COLO668 (cell line): ENCODE results near the gene MESP2.
"Not testable (repeated sequence)": the region's sequence is repeated elsewhere in the genome, so short reads cannot be mapped to it uniquely, and the experiment has no call there.

Experiments
- DNase-seq: peaks from one replicate; lab custom pipeline; 2025; ENCODE audit not compliant: unreplicated experiment; lab: John Stamatoyannopoulos, UW

The MESP2 gene

DNA sequence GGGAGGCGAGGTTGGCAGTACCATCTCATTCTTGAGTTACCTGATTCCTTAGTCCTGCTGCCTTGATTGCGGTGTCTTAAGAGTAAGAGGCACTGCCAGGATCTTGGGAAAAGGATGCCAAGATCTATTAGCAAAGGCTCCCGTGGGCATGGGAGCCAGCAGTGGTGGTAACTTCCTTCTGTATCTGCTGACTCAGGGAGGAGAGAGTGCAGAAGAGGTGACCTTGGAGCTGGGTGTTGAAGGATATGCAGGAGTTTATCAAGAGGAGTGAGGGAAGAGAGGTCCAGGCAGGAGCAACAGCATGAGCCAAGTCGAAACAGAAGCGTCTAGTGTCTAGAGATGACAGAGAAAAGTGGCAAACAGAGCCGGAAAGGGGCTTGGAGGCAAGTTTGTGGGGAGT is 4.5 kb downstream of the MESP2 start:
- no peak for DNase-seq

DNA sequence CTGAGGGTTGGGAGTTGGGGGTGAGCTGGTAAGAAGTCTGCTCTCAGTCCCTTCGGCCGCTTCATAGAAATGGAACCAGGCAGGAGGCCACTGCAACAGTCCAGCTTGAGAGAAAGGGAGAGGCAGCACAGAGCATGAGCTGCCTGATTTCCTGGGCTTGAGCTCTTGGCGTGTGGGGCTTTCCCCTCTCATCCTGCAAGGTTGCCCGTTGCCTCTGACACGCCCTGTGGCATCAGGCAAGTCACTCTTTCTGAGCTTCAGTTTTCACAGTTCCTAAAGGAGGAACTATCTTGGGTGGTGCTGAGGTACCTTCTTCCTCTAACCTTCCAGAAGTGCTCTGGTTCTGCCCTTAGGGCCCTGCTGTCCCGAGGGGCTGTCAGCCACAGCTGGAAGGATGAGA is 4.9 kb downstream of the MESP2 start:
- DNase-seq: no peak

DNA sequence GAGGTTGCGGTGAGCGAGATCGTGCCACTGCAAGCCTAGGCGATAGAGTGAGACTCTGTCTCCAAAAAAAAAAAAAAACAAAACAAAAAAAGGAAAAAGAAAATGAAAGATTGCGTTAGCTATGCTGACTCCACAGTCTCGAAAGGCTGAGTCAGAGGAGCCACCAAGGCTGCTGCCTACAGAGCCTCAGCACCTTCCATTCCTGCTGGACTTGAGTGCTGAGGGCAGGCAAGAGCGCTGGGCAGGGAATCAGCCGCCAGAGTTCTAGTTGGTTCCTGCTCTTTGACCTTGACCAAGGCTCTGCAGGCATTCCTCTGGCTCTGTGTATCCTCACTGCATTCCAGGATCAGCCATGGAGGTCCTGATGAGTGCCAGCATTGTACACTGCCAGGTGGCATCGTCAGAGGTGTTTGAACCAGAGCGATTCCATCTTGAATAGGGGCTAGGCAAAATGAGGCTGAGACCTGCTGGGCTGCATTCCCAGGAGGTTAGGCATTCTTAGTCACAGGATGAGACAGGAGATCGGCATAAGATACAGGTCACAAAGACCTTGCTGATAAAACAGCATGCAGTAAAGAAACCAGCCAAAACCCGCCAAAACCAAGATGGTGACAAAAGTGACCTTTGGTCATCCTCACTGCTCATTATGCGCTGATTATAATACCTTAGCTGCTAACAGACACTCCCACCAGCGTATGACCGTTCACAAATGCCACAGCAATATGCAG is 5.9 kb downstream of the MESP2 start:
- no peak for DNase-seq

DNA sequence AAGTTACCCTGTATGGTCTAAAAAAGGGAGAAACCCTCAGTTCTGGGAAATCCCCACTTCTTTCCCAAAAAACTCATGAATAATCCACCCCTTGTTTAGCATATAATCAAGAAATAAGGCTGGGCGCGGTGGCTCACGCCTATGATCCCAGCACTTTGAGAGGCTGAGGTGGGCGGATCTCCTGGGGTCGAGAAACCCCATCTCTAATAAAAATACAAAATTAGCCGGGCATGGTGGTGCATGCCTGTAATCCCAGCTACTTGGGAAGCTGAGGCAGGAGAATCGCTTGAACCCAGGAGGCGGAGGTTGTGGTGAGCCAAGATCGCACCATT is 6.5 kb downstream of the MESP2 start:
- not testable (repeated sequence) for DNase-seq

DNA sequence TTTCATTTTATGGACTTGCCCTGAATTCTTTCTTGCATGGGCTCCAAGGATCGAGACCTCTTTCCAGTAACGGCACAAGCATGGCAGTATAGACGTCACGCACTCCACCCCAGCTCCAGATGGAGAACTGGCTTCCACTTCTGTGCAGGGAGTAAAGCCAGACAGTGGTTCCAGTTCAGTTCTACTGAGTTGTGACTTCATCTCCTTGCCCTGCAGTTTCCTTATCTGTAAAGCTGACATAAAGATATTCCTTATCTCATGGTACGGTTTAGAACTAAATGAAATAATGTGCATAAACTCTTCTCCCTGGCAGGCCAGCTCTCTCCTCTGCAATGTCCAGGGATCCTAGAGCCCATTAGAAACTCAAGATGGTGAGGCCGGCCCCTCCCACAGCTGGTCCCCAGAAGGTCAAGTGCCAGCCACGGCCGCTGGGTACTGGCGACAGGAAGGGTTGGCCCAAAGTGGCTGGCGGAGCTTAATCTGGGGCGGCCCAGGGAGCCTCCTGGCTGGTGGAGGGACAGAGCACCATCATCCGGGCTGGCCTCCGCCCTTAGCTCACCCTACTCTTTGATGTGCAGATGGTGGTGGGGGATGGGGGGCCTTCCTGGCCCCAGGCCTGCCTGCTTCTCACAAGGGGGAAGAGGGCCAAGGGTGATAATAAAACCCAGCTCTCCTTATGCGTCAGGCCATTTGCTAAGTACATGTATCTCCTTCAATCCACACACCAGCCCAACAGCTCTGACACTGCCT is 7.2 kb downstream of the MESP2 start:
- DNase-seq: no peak

DNA sequence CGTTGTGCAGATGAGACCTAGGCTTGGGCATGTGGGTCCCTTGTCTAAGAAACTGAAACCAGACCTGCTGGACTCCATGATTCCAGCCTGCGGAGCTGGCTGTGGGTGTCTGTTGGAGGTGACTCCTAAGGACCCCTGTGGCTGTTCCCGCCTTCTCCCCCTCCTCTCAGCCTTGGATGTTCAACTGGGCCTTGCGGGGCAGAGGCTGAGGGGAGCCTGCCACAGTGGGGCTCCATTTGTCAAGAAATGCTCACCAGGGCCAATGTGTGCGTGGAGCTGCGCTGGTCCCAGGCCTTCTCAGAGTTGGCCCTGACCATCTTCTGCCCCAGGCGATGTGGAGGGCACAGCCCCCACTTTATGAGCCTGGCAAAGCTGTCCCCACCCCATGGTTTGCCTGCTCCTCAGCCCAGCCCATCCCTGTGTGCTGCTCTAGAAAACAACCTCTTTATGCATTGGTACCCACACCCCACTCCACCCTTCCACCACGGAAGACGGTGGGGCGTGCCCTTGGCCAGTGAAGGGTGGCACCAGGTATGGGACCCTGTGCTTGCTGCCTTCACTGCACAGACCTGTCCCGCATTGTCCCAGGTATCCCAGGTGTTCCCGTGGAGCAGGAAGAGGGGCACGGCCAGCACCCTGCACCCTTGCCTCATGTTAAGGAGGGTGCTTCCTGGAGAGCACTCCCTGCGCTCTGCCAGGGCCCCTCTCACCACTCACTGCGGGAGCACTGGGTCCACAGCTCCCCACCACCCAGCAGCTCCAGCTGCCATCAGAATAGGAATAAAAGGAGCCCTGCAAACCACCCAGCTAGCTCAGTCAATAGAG is 7.9 kb downstream of the MESP2 start:
- no peak for DNase-seq

DNA sequence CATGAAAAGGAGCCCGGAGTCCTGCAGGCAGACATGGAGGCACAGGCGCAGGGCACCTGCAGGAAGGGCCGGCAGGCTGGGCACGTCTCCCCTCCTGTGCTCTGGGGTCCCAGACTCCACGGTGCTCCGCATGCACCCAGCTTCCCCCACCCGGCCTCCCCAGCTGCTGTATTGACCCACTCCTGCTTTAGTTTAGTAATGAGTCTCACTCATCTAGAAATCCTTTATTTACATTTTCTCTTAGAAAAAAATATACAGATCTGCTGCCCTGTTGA is 8.5 kb downstream of the MESP2 start:
- DNase-seq: no peak

DNA sequence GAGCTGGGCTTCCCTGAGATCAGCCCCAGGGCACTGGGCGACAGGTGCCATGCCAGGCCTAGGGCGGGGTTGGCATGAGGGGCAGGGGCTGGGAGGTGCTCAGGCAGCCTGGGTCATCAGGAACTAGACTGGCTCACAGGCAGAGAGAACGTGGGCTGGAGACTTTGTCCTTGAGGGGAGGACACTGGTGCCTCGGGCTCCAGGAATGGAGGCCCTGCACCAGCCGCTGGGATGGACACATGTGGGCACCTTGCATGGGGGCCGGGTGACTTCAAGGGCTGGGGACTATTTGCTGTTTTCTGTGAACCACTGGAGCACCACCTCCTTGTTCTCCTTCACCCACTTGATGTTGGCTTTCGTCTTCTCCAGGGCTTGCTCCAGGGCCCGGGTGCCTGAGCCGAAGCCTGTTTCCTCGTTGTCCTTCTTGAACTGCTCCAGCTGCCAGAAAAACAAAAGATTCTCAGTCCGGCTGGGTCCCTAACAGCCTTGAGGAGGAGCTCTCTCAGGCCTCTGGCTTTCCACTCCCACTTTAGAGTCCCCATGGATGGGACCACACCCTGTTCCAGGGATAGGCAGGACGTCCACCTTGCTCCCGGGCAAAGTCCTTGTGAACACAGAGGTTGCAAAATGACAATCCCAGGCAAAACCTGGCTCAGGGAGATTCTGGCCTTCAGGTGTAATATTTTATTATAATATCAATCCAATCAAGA is 9.1 kb downstream of the MESP2 start:
- no peak for DNase-seq

DNA sequence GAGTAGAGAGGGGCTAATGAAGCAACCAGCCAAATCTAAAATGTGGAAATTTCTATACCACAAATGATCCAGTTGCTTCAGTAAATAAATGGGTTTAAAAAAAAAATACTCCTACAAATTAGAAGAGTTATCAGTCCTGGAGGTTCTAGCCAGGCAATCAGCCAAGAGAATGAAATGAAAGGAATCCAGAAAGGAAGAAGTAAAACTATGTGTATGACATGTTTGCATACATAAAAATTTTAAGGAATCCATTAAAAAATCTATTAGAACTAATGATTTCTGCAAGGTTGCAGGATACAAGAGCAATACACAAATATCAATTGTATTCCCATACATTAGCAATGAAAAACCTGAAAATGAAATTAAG is 9.6 kb downstream of the MESP2 start:
- no peak for DNase-seq

DNA sequence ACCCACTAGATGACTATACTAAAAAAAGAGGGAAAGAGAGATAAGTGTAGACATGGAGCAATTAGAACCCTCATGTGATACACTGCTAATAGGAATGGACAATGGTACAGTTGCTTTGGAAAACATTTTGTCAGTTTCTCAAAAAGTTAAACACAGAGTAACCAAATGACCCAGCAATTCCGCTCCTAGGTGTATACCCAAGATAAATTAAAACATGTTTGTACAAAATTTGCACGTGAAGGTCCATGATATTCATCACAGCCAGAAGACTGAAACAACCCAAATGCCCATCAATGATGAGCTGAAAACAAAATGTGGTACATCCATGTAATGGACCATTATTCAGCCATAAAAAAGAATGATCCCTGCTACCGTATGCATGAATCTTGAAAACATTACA is 11.8 kb downstream of the MESP2 start:
- no peak for DNase-seq

DNA sequence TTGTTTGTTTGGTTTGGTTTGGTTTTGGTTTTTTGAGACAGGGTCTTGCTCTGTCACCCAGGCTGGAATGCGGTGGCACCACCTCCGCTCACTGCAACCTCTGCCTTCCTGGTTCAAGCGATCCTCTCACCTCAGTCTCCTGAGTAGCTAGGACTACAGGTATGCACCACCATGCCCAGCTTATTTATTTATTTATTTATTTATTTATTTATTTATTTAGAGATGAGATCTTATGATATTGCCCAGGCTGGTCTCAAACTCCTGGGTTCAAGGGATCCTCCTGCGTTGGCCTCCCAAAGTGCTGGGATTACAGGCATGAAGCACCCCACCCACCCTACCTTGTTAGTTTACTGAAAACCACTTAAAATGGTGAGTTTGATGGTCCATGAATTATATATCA is 12.5 kb downstream of the MESP2 start:
- DNase-seq: not testable (repeated sequence)

DNA sequence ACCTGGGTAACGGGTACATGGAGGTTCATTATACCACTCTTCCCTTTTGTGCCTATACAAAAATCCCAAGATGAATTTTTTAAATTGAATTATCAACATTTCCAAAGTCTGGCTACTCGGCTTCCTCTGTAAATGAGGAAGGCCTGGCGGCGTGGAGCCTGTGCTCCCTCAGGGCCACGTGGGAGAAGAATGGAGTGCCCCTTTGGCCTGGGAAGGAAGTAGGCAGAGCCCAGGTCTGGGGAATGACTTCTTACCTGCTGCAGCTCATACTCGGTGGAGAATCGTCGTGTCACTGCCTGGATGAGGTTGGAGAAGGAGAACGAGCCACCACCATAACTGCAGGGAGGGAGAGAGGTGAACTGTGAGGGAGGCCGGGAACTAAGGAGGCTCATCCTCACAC is 14.1 kb downstream of the MESP2 start:
- no peak for DNase-seq

DNA sequence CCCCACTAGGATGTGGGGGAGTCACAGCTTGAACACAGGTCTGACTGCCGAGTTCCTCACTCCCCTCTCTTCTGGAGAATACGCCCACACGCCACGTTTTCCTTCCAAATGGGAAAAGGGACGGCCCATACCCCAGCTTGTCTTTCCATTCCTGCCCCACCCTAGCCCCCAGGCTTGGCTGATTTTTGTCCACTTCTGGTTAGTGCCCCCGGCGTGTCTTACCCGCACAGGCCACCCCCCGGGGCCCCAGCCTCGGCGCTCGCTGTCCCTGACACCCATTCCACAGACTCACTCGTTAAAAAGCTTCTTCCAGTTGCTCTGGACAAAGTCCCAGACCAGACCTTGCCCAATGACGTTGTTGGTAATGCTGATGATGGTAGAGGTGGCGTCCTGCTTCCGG is 14.5 kb downstream of the MESP2 start:
- no peak for DNase-seq

DNA sequence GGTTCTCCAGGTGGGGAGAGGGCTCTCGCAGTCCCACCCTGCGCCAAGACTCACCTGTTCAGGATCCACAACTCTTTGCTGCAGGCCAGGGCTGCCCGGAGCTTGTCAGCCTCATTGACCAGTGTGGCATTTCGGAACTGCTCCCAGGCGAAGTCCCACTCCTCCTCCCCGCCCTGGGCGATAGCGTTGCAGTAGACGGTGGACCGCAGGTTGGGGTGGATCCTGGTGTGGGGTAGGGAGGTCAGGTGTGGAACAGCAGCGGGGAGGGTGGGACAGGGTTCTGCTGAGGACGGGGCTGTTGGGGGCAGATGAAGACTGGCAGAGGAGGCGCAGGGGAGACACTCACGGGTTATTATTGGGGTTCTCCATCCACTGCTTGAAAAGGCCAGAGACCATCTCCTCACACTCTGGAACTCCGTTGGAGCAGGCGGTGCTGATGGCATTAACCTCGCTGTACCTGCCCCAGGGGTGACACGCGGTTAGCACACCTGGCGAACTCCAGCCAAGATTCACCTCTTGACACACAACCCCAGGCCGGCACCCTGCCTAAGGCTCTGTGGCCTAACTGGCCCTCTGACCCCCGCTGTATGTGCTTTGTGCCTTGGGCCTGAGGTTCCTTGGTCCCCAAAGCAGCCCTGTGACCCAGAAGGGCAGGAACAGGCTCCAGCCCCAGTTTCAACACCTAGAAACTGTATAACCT is 16.1 kb downstream of the MESP2 start:
- DNase-seq: no peak

DNA sequence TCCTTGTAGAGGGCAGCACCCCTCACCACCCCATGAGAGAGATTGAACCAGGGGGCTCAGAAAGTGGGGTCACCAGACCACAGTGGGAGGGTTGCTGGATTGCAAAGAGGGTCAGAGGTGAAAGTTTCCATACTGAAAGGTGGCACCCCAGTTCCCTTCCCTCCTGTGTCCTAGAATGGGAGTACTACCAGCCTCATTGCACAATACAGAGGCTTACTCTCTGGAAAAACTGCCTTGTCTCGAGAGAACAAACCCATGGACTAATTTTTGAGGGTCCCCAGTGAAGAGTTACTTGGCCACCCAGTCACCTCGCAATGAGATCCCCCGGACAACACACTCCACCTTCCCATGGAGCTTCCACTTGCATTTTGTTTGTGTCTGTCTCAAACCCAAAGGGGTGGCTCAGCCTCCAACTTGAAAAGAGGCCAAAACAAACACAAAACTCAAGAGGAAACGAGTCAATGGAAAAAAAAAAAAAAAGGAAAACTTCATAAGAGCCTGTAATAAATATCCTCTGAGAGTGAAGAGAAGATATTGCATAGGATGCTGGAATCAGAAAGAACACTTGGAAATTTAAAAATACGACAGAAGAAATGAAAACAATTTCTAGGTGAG is 18.6 kb downstream of the MESP2 start:
- no peak for DNase-seq

DNA sequence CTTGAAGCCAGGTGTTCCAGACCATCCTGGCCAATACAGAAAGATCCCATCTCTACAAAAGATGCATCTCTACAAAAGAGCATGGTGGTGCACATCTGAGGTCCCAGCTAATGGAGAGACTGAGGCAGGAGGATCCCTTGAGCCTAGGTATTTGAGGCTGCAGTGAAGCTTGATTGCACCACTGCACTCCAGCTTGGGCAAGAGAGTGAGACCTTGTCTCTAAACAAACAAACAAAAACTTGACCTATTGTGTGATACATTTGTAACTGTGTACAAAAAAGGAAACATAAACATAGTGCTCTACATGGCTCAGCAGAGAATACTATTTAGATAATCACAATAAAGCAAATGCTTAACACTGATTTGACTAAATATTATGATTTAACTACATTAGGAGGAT is 19.9 kb downstream of the MESP2 start:
- no peak for DNase-seq

DNA sequence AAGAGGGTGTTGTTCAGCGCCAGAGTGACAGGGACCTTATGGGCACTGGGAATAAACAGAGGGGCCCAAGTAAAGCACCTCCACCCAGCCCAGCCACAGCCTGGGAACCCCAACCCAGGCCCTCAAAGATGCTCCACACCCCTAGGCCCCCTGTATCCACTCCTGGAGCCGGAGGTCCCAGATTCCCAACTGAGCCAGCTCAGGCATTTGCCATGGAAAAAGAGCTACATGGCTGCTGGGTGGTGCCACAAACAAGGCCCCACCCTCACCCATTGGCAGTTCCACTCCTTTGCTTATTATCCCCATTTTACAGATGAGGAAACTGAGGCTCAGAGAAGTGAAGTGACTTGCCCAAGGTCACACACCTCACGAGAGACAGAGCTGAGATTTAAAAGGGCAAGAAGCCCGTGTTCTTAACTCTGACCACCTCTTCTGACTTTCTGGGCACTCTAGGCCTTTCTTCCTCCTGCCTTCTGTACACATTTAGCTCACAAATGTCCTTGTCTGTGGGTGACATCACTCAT is 21.6 kb downstream of the MESP2 start:
- DNase-seq: no peak

DNA sequence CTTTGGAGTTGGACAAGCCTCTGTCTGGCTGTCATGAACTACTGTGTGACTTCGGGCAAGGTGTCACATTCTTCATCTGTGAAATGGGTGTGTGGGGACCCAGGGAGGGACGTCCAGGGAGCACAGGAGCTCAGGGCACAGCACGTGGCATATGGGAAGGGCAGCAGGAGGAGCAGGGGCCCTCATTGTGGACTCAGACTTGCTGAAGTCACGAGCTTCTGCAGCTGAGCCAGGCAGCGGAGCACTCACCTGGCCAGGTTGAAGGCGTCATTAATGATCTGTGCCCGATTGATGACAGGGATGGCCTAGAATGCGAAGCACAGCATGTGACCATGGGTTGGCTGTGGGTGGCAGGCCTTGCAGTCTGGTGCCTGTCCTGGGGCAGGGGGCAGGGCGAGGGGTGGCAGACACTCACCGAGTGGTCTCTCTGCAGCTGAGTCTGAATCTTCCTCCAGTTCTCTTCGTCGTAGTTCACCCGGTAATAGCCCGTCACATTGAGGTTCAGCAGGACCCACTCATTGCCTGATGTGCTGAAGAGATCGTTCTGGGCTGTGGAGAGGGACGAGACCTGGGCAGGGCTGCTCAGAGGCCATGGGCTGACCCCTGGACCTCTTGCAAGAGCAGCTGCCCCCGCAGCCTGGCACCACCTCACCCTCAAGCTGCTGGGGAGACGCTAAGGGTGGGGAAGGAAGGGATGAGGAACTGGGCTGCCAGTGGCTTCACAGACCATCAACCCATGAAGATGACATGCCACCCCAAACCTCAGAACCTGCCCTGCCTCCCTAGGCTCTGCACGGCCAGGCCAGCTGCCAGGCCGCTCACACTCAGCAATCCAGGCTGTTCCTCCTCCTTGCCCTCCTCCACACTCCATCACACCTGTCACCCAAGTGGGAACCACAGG is 23.1 kb downstream of the MESP2 start:
- no peak for DNase-seq

DNA sequence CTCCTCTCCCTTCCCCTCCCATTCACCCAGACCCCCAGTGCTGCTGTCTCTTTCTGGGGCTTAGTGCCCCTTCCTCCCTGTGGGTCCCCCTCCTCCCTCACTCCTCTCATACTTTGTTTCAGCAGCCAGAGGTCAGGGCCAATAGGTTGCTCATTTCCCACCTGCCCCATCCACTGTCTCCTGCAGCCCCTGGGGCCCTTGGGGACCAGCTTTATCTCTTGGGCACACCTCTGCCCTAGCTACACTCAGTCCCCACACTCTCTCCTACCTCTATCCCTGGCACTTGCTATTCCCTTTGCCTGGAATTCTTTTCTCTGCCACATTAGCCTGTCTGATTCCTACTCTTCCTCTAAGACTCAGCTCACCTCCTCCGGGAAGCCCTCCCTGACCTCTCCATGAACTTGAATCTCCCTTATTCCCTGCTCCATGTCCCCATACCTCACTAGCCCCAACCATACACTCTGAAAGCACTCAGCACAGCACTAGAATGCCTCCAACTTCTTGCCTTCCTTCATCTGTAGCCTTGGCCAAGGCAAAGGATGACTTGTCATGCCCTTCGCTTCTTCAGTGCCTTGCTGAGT is 23.9 kb downstream of the MESP2 start:
- no peak for DNase-seq
